ENCODE results near the gene TRAPPC13. TPM values are rescaled to one million over a fixed set of nuclear protein-coding genes. Genes with fewer than 3 reads are reported as not detected.

TRAPPC13 gene
- total and polyA plus RNA-seq, 2 of the 13 experiments (the other 11 are each of a cell fraction or from before 2014, with no cell fraction given), result 8.4 to 19.6 TPM

- TF ChIP-seq ZBTB4 (CRISPR knock-in tag; IDR thresholded peaks at IDR 0.05; ENCODE audit: borderline replicate concordance), result peak; percentile 86; the same call in 1 of the 2 replicates
- TF ChIP-seq DNMT1 (CRISPR knock-in tag; IDR thresholded peaks at IDR 0.05), result no peak
- no peak for TF ChIP-seq MBD4 (IDR thresholded peaks at IDR 0.05; ENCODE audit: borderline replicate concordance, low read length)
- no peak for TF ChIP-seq ZFY (CRISPR knock-in tag; IDR thresholded peaks at IDR 0.05)
- 0 out of 2 replicates have a peak, but pooled peaks have one; percentile 27 for TF ChIP-seq HNF1B (CRISPR knock-in tag; IDR thresholded peaks at IDR 0.05)
- no peak for TF ChIP-seq TBP (CRISPR knock-in tag; IDR thresholded peaks at IDR 0.05)
- no peak for TF ChIP-seq ZBTB14 (CRISPR knock-in tag; IDR thresholded peaks at IDR 0.05)
- TF ChIP-seq IRF9 (CRISPR knock-in tag; IDR thresholded peaks at IDR 0.05; ENCODE audit: borderline replicate concordance), result no peak
- TF ChIP-seq ZNF12 (CRISPR knock-in tag; IDR thresholded peaks at IDR 0.05), result no peak
- no peak for TF ChIP-seq ZNF101 (CRISPR knock-in tag; IDR thresholded peaks at IDR 0.05; ENCODE audit: borderline replicate concordance, low read depth)
- no peak for TF ChIP-seq RBM39 (IDR thresholded peaks at IDR 0.05; ENCODE audit: low read depth, low read length, poor library complexity, severe bottlenecking)
- no peak for TF ChIP-seq FOXO4 (CRISPR knock-in tag; conservative IDR thresholded peaks at IDR 0.05)
- TF ChIP-seq GATAD1 (CRISPR knock-in tag; IDR thresholded peaks at IDR 0.05), result peak; percentile 60; the same call in 1 of the 2 replicates
- TF ChIP-seq ZFP37 (CRISPR knock-in tag; IDR thresholded peaks at IDR 0.05; ENCODE audit: borderline replicate concordance), result no peak
- TF ChIP-seq ZNF264 (CRISPR knock-in tag; IDR thresholded peaks at IDR 0.05), result no peak
- TF ChIP-seq IRX3 (CRISPR knock-in tag; IDR thresholded peaks at IDR 0.05; ENCODE audit: borderline replicate concordance, low read depth), result no peak
- peak; percentile 60; the same call in 1 of the 2 replicates for TF ChIP-seq MIER3 (CRISPR knock-in tag; IDR thresholded peaks at IDR 0.05; ENCODE audit: borderline replicate concordance)
- no peak for TF ChIP-seq ZNF329 (CRISPR knock-in tag; IDR thresholded peaks at IDR 0.05; ENCODE audit: low read depth)
- no peak for TF ChIP-seq ZFP41 (CRISPR knock-in tag; IDR thresholded peaks at IDR 0.05; ENCODE audit: borderline replicate concordance)
- TF ChIP-seq ARNT (IDR thresholded peaks at IDR 0.05), result no peak
- TF ChIP-seq ZNF589 (CRISPR knock-in tag; conservative IDR thresholded peaks at IDR 0.05), result no peak
- no peak for TF ChIP-seq ZNF768 (CRISPR knock-in tag; IDR thresholded peaks at IDR 0.05)
These were observed 26.3 kb downstream of the TRAPPC13 start (continued) for GRCh38 chr5:65651144-65651543.
